Gastroesophageal sphincter (tissue), 4 donors: ENCODE data around the gene KLHL28. TPM values are rescaled to one million over a fixed set of nuclear protein-coding genes. Genes with fewer than 3 reads are reported as not detected.

Experiments
- ATAC-seq: fragments of 150-250 bp; one replicate; pipeline ENCODE4 v1.9.1; 2016; ENCODE audit warnings: mild to moderate bottlenecking, moderate library complexity
- H3K27ac ChIP-seq, 4 donors: fragments of 200-600 bp; sonication (generic) in 3 of 4; 1 replicate in 3 of 4; 2 replicates in 1 of 4; pipeline ENCODE4 v1.5.1; 2016 to 2019
- H3K27me3 ChIP-seq: fragments of 200-600 bp; sonication (generic); one replicate; pipeline ENCODE4 v1.5.1; 2019
- H3K36me3 ChIP-seq, 2 donors: fragments of 200-600 bp; sonication (generic); one replicate each; pipeline ENCODE4 v1.5.1; 2019; ENCODE audit warnings: control low read depth in 1 of 2
- H3K4me1 ChIP-seq, 3 donors: fragments of 200-600 bp; sonication (generic); 1 replicate in 2 of 3; 2 replicates in 1 of 3; pipeline ENCODE4 v1.5.1; 2016 to 2019; ENCODE audit warnings: control low read depth in 2 of 3
- H3K4me3 ChIP-seq, 2 donors: fragments of 200-600 bp; sonication (generic); one replicate each; pipeline ENCODE4 v1.5.1; 2019; ENCODE audit warnings: mild to moderate bottlenecking in 1 of 2, moderate library complexity in 1 of 2
- H3K9me3 ChIP-seq, 3 donors: fragments of 200-600 bp; sonication (generic); one replicate each; pipeline ENCODE4 v1.5.1; 2017 to 2019; ENCODE audit warnings: control low read depth in 2 of 3
- EP300 ChIP-seq: sonication (generic); formaldehyde crosslinking; IDR thresholded peaks from one replicate; pipeline ENCODE4 v1.6.1; 2017; ENCODE audit warnings: antibody characterized with exemption, mild to moderate bottlenecking
- POLR2A ChIP-seq, 2 donors: fragments of 450-650 bp; IDR thresholded peaks; one replicate each; pipeline ENCODE4 v1.6.1; 2017; ENCODE audit warnings: antibody characterized with exemption in 2 of 2, mild to moderate bottlenecking in 2 of 2, moderate library complexity in 1 of 2
- POLR2AphosphoS5 ChIP-seq: sonication (generic); formaldehyde crosslinking; IDR thresholded peaks from one replicate; pipeline ENCODE4 v1.6.1; 2017; ENCODE audit warnings: antibody characterized with exemption
- WGBS, 2 donors: methylation state at CpG; one replicate each; pipeline ENCODE4 v1.1.5; 2018; ENCODE audit warnings: low coverage in 1 of 2; 5-methylcytosine and 5-hydroxymethylcytosine counted together
- total RNA-seq, 4 donors: library from RNA; depleted of rRNA; stranded (reverse); fragments of >200 nt; gene quantifications; one replicate each; pipeline ENCODE4 v1.1.0, GENCODE V29; 2016
- TF ChIP-seq, protein P1 (sequence below), 4 experiments: fragments of 200-600 bp in 2 of 4; fragments of 450-650 bp in 2 of 4; sonication (generic) in 1 of 4; IDR thresholded peaks; one replicate each; pipeline ENCODE4 v1.5.1; 2017 to 2019; ENCODE audit warnings: antibody characterized with exemption in 4 of 4, mild to moderate bottlenecking in 2 of 4, moderate library complexity in 2 of 4

KLHL28 gene
- total RNA-seq, 4 donors from 2014 or later, result 10.0 to 12.6 (median 11.0) TPM

GRCh38 chr14:44966601-44967336, 5.0 kb upstream of the KLHL28 start:
- H3K4me1 ChIP-seq, result peaks cover 0 to 59% (median 2%) of the 10 kb centered on the region in 3 donors
- no peaks in the 10 kb centered on the region for H3K9me3 ChIP-seq
- H3K27ac ChIP-seq, result no peak overlapping the region
- ATAC-seq, result no peak
- no peaks in the 10 kb centered on the region for H3K36me3 ChIP-seq
- TF ChIP-seq POLR2A (IDR thresholded peaks at IDR 0.05) (no peak), EP300 (no peak), POLR2AphosphoS5 (no peak)
- TF ChIP-seq, protein P1, sequence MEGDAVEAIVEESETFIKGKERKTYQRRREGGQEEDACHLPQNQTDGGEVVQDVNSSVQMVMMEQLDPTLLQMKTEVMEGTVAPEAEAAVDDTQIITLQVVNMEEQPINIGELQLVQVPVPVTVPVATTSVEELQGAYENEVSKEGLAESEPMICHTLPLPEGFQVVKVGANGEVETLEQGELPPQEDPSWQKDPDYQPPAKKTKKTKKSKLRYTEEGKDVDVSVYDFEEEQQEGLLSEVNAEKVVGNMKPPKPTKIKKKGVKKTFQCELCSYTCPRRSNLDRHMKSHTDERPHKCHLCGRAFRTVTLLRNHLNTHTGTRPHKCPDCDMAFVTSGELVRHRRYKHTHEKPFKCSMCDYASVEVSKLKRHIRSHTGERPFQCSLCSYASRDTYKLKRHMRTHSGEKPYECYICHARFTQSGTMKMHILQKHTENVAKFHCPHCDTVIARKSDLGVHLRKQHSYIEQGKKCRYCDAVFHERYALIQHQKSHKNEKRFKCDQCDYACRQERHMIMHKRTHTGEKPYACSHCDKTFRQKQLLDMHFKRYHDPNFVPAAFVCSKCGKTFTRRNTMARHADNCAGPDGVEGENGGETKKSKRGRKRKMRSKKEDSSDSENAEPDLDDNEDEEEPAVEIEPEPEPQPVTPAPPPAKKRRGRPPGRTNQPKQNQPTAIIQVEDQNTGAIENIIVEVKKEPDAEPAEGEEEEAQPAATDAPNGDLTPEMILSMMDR (IDR thresholded peaks at IDR 0.05), result no peak
- WGBS, 2 donors, result 67 to 75% methylated on average over 4 of the region's 4 CpGs
- H3K4me3 ChIP-seq, result peak overlapping the region; percentile 21 to 80
- no peaks in the 10 kb centered on the region for H3K27me3 ChIP-seq

DNA sequence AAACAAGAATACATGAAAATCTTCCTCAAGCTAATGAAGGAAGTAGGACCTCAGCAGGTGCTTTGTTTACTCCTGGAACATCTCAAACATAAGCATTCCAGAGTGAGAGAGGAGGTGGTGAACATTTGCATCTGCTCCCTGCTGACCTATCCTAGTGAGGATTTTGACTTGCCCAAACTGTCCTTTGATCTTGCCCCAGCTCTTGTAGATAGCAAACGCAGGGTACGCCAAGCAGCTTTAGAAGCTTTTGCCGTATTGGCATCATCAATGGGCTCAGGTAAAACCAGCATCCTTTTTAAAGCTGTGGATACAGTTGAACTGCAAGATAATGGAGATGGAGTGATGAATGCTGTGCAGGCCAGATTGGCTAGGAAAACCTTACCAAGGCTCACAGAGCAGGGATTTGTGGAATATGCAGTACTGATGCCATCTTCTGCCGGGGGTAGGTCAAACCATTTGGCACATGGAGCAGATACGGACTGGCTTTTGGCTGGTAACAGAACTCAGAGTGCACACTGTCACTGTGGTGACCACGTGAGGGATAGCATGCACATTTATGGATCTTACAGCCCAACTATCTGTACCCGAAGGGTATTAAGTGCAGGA, 2.1 kb upstream of the KLHL28 start:
- peak overlapping the region; percentile 80 to 95 for H3K4me3 ChIP-seq
- no peak for ATAC-seq
- H3K27me3 ChIP-seq, result no peaks in the 10 kb centered on the region
- no peak for TF ChIP-seq EP300
- TF ChIP-seq, protein P1 (IDR thresholded peaks at IDR 0.05), result no peak
- no peak for TF ChIP-seq POLR2A (IDR thresholded peaks at IDR 0.05)
- TF ChIP-seq POLR2AphosphoS5, result no peak
- H3K27ac ChIP-seq, result peak overlapping the region in 2 of 4 donors; percentile 5 to 91
- 13 to 20% methylated on average over 6 to 7 of the region's 7 CpGs for WGBS, 2 donors
- no peaks in the 10 kb centered on the region for H3K36me3 ChIP-seq
- peaks cover 6 to 77% (median 7%) of the 10 kb centered on the region in 3 donors for H3K4me1 ChIP-seq
- no peaks in the 10 kb centered on the region for H3K9me3 ChIP-seq

DNA sequence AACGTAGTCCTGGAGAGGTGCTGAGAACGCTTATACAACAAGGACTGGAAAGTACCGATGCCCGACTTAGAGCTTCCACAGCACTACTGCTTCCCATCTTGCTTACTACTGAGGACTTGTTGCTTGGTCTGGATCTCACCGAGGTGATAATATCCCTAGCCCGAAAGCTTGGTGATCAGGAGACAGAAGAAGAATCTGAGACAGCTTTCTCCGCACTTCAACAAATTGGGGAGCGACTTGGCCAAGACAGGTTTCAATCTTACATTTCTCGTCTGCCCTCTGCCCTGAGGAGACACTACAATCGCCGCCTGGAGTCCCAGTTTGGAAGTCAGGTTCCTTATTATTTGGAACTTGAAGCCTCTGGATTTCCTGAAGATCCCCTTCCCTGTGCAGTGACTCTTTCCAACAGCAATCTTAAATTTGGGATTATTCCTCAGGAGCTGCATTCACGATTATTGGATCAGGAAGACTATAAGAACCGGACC, 1.3 kb upstream of the KLHL28 start:
- TF ChIP-seq, protein P1 (IDR thresholded peaks at IDR 0.05), result no peak
- no peak for TF ChIP-seq POLR2A (IDR thresholded peaks at IDR 0.05)
- no peak for TF ChIP-seq POLR2AphosphoS5
- H3K9me3 ChIP-seq, result no peaks in the 10 kb centered on the region
- 8 to 15% methylated on average over 9 of the region's 13 CpGs for WGBS, 2 donors
- H3K27ac ChIP-seq, result peak overlapping the region in 3 of 4 donors; percentile 90 to 94 (median 91)
- no peaks in the 10 kb centered on the region for H3K27me3 ChIP-seq
- peak overlapping the region; percentile 80 to 95 for H3K4me3 ChIP-seq
- peaks cover 6 to 77% (median 10%) of the 10 kb centered on the region in 3 donors for H3K4me1 ChIP-seq
- no peak for ATAC-seq
- no peaks in the 10 kb centered on the region for H3K36me3 ChIP-seq

DNA sequence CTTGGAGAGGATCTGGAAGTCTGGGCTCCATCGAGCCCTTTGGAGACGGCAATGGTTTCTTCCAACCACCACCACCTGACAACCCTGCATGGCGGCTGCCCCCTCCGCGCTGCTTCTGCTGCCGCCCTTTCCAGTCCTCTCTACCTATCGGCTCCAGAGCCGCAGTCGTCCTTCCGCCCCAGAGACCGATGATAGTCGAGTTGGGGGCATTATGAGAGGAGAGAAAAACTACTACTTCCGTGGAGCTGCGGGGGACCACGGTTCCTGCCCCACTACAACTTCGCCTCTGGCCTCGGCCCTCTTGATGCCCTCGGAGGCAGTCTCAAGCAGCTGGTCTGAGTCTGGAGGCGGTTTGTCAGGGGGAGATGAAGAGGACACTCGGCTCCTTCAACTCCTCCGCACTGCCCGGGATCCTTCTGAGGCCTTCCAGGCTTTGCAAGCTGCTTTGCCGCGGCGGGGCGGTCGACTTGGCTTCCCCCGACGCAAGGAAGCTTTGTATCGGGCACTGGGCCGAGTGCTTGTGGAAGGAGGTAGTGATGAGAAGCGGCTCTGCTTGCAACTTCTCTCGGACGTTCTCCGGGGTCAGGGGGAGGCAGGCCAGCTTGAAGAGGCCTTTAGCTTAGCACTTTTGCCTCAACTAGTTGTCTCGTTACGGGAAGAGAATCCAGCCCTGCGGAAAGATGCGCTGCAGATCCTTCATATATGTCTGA, 742 bp upstream of the KLHL28 start:
- WGBS, 2 donors, result 0% methylated on average over 3 of the region's 39 CpGs; no CpG with 5 or more reads in 1 of the 2 donors
- ATAC-seq, result peak; percentile 45

More for the DNA sequence above, 742 bp upstream of the KLHL28 start:
- peak overlapping the region; percentile 69 to 94 (median 90) for H3K27ac ChIP-seq
- H3K4me3 ChIP-seq, result peak overlapping the region; percentile 80 to 95
- H3K4me1 ChIP-seq, result peaks cover 6 to 77% (median 11%) of the 10 kb centered on the region in 3 donors
- no peaks in the 10 kb centered on the region for H3K36me3 ChIP-seq
- H3K9me3 ChIP-seq, result no peaks in the 10 kb centered on the region
- H3K27me3 ChIP-seq, result no peaks in the 10 kb centered on the region
- no peak for TF ChIP-seq POLR2AphosphoS5
- TF ChIP-seq EP300, result no peak
- no peak for TF ChIP-seq POLR2A (IDR thresholded peaks at IDR 0.05)
- TF ChIP-seq, protein P1 (IDR thresholded peaks at IDR 0.05), result no peak
